Kidney epithelial cell (primary cell): ENCODE results near the gene TOE1. TPM values are rescaled to one million over a fixed set of nuclear protein-coding genes. Genes with fewer than 3 reads are reported as not detected.

Experiments
- DNase-seq: peaks from one replicate; pipeline ENCODE4 v3.0.0-alpha.2; 2010; ENCODE audit warnings: low read depth
- H3K27me3 ChIP-seq: 2 replicates; pipeline ENCODE4 v1.6.0; 2011; ENCODE audit warnings: low read length; ENCODE audit not compliant: control insufficient read depth, insufficient read depth
- H3K36me3 ChIP-seq: 2 replicates; pipeline ENCODE4 v1.5.1; 2011; ENCODE audit warnings: low read length; ENCODE audit not compliant: control insufficient read depth, insufficient read depth
- H3K4me3 ChIP-seq: 2 replicates; pipeline ENCODE4 v1.5.1; 2011; ENCODE audit warnings: low read depth, mild to moderate bottlenecking, control low read depth, low read length
- CTCF ChIP-seq: IDR thresholded peaks from 2 replicates; pipeline ENCODE4 v1.5.1; 2011; ENCODE audit warnings: mild to moderate bottlenecking, moderate library complexity, low read length, control low read depth, inconsistent platforms; ENCODE audit not compliant: insufficient read depth, poor library complexity, severe bottlenecking
- total RNA-seq: library from RNA; depleted of rRNA; stranded (reverse); fragments of >200 nt; gene quantifications from 2 replicates; pipeline ENCODE4 v1.2.3, GENCODE V29; 2015

Gene TOE1
- total RNA-seq, 1 donor from 2014 or later = 14.8 TPM

GRCh38 chr1:45322486-45323040 is 17.4 kb upstream of the TOE1 start:
- H3K27me3 ChIP-seq = peaks cover 8% of the 10 kb centered on the region
- no peaks in the 10 kb centered on the region for H3K36me3 ChIP-seq
- H3K4me3 ChIP-seq = no peak overlapping the region
- no peak for TF ChIP-seq CTCF
- no peak for DNase-seq

- TF ChIP-seq CTCF = no peak
- no peaks in the 10 kb centered on the region for H3K36me3 ChIP-seq
- no peak overlapping the region for H3K4me3 ChIP-seq
- no peak for DNase-seq
- H3K27me3 ChIP-seq = peaks cover 9% of the 10 kb centered on the region
These were observed 14.0 kb upstream of the TOE1 start for GRCh38 chr1:45325851-45326506.

- Histone ChIP-seq H3K4me3 (peak within 1 kb of the TSS; percentile 41), H3K27me3 (peaks cover 9% of the 10 kb centered on the region), H3K36me3 (no peaks in the 10 kb centered on the region)
- DNase-seq = no peak
- no peak for TF ChIP-seq CTCF
These were observed 13.0 kb upstream of the TOE1 start, which contains the start of gene HPDL for GRCh38 chr1:45326627-45327623. Gene HPDL, plus strand, starts transcription at chr1:45326895. Its CDS starts 254 bp downstream, at chr1:45327149.

- TF ChIP-seq CTCF = no peak
- no peaks in the 10 kb centered on the region for H3K36me3 ChIP-seq
- DNase-seq = no peak
- H3K27me3 ChIP-seq = peaks cover 9% of the 10 kb centered on the region
- H3K4me3 ChIP-seq = no peak overlapping the region
These were observed 12.1 kb upstream of the TOE1 start for GRCh38 chr1:45327644-45328515.

GRCh38 chr1:45328680-45329079 is 11.3 kb upstream of the TOE1 start:
- DNase-seq = no peak
- no peak for TF ChIP-seq CTCF
- H3K27me3 ChIP-seq = peaks cover 9% of the 10 kb centered on the region
- no peaks in the 10 kb centered on the region for H3K36me3 ChIP-seq
- no peak overlapping the region for H3K4me3 ChIP-seq
